Measurements from ENCODE around the gene CAPN12.
"Not testable (repeated sequence)": the region's sequence is repeated elsewhere in the genome, so short reads cannot be mapped to it uniquely, and the experiment has no call there.

CAPN12 gene, protein sequence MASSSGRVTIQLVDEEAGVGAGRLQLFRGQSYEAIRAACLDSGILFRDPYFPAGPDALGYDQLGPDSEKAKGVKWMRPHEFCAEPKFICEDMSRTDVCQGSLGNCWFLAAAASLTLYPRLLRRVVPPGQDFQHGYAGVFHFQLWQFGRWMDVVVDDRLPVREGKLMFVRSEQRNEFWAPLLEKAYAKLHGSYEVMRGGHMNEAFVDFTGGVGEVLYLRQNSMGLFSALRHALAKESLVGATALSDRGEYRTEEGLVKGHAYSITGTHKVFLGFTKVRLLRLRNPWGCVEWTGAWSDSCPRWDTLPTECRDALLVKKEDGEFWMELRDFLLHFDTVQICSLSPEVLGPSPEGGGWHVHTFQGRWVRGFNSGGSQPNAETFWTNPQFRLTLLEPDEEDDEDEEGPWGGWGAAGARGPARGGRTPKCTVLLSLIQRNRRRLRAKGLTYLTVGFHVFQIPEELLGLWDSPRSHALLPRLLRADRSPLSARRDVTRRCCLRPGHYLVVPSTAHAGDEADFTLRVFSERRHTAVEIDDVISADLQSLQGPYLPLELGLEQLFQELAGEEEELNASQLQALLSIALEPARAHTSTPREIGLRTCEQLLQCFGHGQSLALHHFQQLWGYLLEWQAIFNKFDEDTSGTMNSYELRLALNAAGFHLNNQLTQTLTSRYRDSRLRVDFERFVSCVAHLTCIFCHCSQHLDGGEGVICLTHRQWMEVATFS

DNA sequence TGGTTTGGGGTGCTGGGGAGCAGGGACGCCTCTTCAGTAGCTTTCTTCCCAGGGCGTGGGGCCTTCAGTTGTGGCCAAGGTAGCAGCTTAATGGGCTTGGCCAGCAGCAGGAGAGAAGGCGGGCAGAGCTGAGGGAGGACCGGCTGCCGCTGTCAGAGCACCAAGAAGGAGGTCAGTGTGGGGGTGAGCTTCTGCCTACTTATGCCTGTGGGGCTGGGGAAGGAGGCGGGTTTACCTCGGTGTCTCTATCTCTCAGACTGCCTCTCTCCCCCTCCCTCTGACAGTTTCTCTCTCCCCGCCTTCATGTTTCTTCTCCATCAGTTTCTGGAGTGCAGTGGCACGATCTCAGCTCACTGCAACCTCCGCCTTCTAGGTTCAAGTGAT lies at the start of gene CAPN12:
Gene CAPN12, minus strand, starts transcription at position 177 of the 384 bp plus-strand sequence. CDS start 309 bp downstream, outside the sequence.
- DNase-seq, result no peak

DNA sequence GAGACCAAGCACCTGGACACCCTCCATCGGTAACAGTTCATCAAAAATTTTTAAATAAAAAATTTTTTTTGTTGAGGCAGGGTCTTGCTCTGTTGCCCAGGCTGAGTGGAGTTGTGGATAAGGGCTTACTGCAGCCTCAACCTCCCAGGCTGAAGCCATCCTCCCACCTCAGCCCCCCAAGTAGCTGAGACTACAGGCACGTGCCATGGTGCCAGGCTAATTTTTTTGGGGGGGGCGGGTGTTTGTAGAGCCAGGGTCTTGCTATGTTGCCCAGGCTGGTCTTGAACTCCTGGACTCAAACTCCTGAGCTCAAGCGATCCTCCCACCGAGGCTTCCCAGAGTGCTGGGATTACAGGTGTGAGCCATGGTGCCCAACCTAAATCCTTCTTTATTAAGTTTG lies 49.4 kb upstream of the CAPN12 start:
- no peak for DNase-seq

DNA sequence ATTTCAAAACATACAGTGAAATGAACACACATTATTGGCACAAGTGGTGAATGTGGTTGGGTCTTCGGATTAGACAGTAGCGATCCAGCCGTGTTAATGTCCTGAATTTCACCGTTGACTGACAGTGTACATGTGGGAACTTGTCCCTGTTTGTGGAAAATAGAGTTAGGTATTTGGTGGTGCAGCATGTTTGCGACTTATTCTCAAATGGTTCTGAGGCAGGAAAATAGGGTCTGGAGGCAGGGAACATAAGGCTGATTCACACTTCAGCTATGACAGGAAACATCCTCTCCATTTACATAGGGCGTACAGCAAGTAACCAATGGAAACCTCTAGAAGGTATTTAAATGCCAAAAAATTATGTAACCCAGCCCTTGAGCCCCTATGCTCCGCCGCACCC lies 48.9 kb upstream of the CAPN12 start:
- no peak for DNase-seq

DNA sequence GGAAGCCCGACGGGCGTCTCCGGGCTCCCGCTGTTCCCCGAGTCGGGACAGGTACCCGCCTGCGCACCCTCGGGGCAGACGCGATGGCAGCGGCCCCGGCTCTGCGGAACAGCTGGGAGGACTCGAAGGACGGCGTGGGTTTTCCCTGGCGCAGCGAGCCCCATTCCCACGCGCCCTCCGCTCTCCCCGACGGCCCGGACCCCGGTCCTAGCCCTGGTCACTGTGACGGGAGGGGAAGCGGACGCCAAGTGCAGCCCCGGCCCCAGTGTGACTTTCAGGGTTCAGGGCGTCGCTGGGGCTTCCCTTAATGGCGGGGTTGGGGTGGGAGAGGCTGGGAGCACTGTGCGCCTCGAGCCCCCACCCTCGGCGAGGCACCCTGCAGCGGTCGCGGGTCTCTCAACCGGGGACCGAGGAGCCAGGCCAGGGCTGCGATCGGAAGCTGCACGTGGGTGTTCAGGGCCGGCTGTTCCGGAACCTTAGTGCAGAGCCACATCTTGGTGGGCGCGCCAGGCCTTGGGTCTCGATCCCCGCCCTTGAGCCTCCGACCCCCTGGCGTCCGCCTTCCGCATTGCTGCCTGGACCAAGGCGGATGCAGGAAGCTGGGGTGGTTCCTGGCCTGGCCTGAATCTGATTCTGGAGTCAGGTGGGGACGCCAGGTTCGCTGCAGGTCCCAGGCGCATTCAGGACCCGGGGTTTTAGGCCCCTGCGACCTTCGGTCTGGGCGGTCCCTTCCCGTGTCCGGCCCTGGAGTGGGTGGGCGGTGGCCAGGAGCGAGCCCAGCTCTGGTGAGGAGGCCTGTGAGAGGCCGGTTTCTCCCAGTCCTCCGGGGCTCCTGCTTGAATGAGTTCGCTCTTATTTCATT lies 48.2 kb upstream of the CAPN12 start:
- peak; percentile 66 for DNase-seq

DNA sequence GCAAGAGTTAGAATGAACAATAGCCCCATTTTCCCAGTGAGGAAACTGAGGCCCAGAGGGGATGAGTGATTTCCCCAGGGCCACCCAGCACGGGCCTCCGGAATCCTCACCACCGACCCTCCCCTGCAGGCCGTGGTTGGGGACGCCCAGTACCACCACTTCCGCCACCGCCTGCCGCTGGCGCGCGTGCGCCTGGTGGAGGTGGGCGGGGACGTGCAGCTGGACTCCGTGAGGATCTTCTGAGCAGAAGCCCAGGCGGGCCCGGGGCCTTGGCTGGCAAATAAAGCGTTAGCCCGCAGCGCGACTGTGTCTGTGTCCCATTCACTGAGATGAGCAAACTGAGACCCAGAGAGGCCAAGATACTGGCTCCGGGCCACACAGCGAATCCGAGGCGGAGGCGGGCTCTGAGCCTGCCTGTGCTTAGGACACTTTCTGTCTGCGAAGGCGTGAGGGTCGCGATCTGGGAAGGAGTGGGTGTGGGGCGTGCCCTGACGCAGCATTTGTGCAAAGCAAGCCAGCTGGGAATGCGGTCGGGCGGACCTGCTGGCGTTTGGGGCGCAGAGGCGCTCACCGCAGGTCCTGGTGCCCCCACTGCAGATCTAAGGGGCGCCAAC lies 47.3 kb upstream of the CAPN12 start:
- not testable (repeated sequence) for DNase-seq

DNA sequence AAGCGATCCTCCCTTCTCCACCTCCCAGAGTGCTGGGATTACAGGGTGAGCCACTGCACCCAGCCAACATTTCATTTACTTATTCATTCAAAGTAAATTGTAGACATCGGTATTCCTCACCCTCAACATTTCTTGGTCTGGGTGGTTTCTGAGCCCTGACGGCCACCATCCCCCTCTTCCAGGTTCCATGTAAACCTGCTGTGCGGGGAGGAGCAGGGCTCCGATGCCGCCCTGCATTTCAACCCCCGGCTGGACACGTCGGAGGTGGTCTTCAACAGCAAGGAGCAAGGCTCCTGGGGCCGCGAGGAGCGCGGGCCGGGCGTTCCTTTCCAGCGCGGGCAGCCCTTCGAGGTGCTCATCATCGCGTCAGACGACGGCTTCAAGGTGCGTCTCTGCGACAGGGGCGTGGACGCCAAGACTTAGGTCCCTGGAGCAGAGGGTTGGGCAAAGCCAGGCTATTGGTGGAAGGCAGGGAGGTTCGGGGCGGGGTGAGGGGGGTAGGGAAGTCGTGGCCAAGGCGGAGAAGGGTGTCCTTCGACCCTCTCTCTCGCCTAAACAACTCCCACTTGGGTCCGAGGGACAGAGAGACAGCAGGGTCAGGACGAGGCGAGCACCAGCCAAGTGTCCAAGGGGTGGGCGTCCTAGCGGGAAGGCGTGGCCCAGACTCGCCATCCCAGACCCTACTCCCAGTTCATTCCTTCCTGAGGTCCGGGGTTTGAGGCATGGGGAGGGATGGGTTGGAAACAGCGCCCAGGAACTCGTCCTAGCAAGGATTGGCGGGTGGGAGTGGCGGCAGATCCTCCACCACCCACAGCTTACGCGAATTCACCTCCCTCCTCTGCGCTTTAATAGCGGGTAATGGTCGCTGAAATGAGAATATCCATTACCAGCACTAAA lies 46.5 kb upstream of the CAPN12 start:
- DNase-seq, result not testable (repeated sequence)

DNA sequence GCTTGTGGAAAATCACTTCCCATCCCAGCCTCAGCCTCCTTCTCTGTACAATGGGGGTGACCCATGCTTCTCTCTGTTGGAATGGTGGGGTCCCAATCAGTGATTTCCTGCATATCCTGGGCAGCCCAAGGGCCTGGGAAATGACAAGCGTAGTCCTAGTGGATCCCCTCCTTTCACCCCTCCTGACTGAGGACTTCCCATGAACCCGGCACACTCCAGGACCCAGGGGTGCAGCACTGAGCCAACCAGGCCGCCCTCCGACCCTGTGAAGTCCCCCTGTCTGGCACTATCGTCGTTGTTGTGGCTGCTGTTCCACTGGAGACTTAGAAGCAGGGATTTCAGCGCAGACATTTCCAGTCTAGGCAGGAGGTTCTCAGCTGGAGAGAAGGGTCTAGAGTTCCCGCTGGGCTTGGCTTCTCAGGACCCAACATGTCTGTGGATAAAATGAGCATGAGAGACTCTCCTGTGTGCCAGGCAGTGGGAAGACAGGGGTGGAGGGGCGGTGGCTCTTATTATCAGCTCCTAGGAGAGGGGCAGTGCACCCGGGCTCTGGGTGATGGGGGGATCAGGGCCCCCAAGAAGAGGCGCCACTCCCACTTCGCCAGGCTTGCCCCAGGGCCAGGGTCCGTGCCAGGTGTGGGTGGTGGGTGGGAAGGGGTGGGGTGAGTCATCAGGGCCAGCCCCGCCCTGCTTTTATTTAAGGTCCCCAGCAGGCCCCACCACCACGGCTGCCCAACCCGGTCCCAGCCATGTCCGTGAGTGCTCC lies 44.4 kb upstream of the CAPN12 start, which contains the start of gene LGALS7B:
Gene LGALS7B, plus strand, starts transcription at position 723 of the 766 bp plus-strand sequence. Its CDS starts 27 bp downstream, at position 750.
- DNase-seq, result no peak

DNA sequence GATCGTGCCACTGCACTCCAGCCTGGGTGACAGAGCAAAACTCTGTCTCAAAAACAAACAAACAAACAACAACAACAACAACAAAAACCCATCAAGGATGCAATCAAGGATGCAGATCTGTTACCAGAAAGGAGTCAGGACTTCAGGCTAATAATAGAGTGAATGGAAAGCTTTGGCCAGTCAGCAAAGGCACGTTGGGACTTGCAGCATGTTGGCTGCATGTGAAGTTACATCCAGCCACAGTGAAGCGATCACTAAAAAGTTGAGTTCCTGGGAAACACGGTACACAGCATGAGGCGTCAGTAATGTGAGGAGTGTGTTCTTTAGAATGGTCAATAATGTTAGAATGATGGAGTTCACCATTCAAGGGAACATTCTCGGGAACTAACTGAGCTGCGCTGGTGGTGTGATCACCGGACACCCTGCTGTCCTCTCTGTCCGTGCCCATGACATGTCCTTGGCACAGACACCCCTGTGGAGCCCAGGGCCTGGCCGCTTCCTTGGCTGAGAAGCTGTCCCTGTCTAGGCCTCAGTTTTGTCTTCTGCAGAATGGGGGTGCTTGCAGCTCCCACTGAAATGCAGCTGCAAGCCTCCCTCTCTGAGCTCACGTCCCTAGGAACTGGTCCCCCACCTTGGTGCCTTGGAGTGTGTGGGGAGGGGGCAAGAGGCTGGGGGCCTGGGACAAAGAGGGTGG lies 42.4 kb upstream of the CAPN12 start:
- no peak for DNase-seq

DNA sequence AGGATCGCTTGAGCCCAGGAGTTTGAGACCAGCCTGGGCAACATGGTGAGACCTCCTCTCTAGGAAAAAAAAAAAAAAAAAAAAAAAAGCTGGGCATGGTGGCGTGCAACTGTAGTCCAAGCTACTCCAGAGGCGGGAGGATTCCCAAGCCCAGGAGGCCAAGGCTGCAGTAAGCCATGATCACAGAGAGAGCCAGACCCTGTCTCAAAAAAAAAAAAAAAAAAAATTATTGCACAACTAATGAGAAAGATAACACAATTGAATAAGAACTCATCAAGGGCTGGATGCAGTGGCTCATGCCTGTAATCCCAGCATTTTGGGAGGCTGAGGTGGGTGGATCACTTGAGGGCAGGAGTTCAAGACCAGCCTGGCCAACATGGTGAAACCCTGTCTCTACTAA lies 41.8 kb upstream of the CAPN12 start:
- DNase-seq, result not testable (repeated sequence)

DNA sequence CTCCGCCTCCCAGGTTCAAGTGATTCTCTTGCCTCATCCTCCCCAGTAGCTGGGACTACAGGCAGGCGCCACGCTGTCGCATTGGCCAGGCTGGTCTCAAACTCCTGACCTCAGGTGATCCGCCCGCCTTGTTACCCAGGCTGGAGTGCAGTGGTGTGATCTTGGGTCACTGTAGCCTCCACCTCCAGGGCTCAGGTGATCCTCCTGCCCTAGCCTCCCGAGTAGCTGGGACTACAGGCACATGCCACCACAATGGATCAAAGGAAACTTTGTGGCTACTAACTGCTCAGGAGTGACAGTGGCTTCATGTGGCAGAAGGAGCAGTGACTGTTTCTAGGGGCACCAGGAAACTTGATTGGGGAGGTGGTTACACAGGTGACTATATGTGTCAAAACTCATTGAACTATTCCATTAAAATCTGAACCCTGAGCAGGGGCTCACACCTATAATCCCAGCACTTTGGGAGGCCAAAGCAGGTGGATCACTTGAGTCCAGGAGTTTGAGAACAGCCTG lies 41.0 kb upstream of the CAPN12 start:
- DNase-seq, result no peak

DNA sequence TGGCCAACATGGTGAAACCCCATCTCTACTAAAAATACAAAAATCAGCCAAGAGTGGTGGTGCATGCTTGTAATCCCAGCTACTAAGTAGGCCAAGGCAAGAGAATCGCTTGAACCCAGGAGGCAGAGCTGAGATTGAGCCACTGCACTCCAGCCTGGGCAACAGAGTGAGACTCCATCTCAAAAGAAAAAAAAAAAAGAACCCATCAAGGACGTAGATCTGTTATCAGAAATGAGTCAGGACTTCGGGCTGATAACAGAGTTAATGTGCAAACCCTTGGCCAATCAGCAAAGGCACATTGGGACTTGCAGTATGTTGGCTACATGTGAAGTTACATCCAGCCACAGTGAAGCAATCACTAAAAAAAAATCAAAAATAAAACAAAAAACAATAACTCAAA lies 40.0 kb upstream of the CAPN12 start:
- no peak for DNase-seq

DNA sequence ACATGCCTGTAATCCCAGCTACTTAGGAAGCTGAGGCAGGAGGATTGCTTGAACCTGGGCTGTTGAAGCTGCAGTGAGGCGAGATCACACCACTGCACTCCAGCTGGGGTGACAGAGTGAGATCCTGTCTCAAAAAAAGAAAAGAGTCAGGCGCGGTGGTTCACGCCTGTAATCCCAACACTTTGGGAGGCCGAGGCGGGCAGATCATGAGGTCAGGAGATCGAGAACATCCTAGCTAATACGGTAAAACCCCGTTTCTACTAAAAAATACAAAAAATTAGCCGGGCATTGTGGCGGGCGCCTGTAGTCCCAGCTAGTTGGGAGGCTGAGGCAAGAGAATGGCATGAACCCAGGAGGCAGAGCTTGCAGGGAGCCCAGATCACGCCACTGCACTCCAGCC lies 37.9 kb upstream of the CAPN12 start:
- not testable (repeated sequence) for DNase-seq

DNA sequence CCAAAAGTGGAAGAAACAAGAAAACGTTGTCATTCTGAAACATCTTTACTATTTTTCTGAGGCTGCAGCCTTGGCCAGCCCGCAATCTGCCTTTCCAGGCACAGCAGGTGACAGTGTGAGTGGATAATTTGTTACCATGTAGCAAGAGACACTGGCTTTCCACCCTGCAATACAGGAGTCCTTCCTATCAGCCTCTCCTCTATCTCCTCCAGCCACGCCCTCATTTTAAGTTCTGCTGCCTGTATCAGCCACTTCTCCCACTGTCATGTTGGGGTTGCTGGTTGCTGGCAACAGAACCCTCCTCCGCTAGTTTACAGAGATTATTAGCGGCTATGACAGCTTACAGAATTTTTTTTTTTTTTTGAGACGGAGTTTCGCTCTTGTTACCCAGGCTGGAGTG lies 36.8 kb upstream of the CAPN12 start:
- DNase-seq, result no peak

DNA sequence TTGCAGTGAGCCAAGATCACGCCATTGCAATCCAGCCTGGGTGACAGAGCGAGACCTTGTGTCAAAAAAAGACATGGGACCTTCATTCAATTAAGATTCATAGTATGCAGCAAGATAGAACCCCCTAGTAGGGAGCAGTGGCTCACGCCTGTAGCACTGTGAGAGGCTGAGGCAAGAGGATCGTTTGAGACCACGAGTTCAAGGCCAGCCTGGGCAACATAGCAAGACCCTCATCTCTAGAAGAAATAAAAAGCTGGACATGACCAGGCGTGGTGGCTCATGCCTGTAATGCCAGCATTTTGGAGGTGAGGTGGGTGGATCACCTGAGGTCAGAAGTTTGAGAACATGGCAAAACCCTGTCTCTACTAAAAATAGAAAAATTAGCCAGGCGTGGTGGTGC lies 36.2 kb upstream of the CAPN12 start:
- DNase-seq, result no peak

DNA sequence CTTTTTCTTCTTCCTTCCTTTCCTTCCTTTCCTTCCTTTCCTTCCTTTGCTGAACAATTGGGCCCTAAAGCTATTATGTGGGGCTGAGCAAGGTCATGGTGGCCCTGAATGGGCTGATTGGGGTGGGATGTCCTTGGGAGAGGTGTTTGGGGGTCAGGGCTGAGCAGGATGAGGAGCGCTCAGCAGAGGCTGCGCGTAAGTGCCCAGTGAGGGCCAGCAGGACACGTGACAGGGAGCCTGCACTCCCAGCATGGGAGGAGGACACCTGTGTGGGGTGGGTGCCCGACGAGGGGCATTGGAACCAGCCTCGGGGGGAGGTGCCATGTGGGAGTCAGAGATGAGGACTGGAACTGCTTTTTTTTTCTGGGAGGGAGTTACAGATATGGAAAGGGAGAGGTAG lies 34.5 kb upstream of the CAPN12 start:
- DNase-seq, result no peak

DNA sequence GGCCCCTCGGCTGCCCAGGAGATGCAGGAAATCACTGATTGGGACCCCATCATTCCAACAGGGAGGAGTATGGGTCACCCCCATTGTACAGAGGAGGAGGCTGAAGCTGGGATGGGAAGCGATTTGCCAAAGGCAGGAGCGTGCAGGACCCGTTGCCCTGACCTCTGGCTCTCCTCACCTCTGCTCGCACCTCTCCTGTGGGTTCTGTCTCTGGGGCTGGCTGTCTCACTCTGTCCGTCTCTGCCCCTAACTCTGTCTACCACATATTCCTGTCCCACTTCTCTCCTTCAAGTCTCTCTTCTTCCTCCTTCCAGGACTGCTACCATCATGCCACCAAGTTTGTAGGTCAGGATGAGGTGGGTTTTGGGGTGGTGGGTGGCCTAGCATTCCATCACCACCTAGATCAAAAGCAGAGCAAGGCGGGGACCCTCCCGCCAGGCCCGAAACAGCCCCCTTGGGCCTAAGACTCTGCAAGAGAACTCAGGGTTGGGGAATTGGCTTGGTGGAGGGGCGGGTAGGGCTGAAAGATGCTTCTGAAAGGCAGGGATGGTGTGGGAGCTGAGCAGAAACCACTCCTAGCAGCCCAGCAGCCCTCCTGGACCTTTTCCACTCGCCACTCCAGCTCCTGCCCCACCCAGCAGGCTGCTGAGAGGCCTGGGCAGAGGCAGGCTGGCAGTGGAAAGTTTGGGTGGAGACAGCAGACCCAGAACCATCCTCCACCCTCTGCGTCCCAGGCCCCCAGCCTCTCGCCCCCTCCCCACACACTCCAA lies 30.1 kb upstream of the CAPN12 start:
- no peak for DNase-seq

DNA sequence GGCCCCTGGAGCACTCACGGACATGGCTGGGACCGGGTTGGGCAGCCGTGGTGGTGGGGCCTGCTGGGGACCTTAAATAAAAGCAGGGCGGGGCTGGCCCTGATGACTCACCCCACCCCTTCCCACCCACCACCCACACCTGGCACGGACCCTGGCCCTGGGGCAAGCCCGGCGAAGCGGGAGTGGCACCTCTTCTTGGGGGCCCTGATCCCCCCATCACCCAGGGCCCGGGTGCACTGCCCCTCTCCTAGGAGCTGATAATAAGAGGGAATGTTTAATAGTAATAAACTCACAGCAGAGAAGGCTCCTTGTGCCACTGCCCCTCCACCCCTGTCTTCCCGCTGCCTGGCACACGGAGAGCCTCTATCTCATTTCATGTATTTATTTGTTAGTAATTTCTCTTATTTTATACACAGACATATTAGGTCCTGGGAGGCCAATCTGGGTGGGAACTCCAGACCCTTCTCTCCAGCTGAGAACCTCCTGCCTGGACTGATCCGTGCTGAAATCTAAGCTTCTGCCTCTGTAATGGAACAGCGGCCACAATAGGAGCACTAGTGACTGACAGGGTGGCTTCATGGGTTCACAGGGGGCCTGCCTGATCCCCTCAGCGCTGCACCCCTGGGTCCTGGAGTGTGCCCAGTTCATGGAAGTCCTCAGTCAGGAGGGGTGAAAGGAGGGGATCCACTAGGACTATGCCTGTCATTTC lies 29.3 kb upstream of the CAPN12 start, which contains the start of gene LGALS7:
Gene LGALS7, minus strand, starts transcription at position 49 of the 709 bp plus-strand sequence. Its CDS starts 25 bp downstream, at position 24.
- no peak for DNase-seq

DNA sequence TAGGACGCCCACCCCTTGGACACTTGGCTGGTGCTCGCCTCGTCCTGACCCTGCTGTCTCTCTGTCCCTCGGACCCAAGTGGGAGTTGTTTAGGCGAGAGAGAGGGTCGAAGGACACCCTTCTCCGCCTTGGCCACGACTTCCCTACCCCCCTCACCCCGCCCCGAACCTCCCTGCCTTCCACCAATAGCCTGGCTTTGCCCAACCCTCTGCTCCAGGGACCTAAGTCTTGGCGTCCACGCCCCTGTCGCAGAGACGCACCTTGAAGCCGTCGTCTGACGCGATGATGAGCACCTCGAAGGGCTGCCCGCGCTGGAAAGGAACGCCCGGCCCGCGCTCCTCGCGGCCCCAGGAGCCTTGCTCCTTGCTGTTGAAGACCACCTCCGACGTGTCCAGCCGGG lies 27.3 kb upstream of the CAPN12 start:
- not testable (repeated sequence) for DNase-seq
